ENCODE measurements around the gene SGCA.

Gene SGCA

DNA sequence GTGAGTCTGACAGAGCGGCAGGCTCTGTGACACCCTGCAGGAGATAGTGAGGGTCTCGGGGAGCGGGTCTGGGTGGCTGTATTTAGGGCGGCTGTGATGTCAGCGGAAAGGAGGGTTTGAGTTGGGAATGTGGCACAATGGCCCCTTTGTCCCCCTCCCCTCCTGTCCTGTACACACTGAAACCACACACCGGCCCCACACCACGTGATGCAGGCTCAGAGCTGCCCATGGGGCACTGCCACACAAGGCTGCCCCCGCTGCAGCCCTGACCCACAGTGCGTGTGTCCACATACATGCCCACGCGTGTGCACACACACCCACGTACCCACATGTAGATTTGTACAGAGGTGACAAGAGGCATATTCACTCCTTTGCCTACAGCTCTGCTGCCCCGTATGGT is 15.3 kb downstream of the SGCA start:
- no peak for TF ChIP-seq RAD21 (IDR thresholded peaks at IDR 0.05; ENCODE audit: low read depth)
- TF ChIP-seq ZBTB7A (IDR thresholded peaks at IDR 0.05; ENCODE audit: low read depth) = no peak
- TF ChIP-seq YY1 (IDR thresholded peaks at IDR 0.05; ENCODE audit: low read depth) = no peak
- no peak for TF ChIP-seq CREB1 (IDR thresholded peaks at IDR 0.05; ENCODE audit: low read depth)
- TF ChIP-seq FOXM1 (IDR thresholded peaks at IDR 0.05; ENCODE audit: borderline replicate concordance, low read depth) = no peak
- no peak for TF ChIP-seq TAF1 (IDR thresholded peaks at IDR 0.05; ENCODE audit: low read depth)
- TF ChIP-seq, protein P1, sequence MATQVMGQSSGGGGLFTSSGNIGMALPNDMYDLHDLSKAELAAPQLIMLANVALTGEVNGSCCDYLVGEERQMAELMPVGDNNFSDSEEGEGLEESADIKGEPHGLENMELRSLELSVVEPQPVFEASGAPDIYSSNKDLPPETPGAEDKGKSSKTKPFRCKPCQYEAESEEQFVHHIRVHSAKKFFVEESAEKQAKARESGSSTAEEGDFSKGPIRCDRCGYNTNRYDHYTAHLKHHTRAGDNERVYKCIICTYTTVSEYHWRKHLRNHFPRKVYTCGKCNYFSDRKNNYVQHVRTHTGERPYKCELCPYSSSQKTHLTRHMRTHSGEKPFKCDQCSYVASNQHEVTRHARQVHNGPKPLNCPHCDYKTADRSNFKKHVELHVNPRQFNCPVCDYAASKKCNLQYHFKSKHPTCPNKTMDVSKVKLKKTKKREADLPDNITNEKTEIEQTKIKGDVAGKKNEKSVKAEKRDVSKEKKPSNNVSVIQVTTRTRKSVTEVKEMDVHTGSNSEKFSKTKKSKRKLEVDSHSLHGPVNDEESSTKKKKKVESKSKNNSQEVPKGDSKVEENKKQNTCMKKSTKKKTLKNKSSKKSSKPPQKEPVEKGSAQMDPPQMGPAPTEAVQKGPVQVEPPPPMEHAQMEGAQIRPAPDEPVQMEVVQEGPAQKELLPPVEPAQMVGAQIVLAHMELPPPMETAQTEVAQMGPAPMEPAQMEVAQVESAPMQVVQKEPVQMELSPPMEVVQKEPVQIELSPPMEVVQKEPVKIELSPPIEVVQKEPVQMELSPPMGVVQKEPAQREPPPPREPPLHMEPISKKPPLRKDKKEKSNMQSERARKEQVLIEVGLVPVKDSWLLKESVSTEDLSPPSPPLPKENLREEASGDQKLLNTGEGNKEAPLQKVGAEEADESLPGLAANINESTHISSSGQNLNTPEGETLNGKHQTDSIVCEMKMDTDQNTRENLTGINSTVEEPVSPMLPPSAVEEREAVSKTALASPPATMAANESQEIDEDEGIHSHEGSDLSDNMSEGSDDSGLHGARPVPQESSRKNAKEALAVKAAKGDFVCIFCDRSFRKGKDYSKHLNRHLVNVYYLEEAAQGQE (IDR thresholded peaks at IDR 0.05; ENCODE audit: low read depth) = no peak
- TF ChIP-seq TCF12 (IDR thresholded peaks at IDR 0.05; ENCODE audit: low read depth) = no peak

DNA sequence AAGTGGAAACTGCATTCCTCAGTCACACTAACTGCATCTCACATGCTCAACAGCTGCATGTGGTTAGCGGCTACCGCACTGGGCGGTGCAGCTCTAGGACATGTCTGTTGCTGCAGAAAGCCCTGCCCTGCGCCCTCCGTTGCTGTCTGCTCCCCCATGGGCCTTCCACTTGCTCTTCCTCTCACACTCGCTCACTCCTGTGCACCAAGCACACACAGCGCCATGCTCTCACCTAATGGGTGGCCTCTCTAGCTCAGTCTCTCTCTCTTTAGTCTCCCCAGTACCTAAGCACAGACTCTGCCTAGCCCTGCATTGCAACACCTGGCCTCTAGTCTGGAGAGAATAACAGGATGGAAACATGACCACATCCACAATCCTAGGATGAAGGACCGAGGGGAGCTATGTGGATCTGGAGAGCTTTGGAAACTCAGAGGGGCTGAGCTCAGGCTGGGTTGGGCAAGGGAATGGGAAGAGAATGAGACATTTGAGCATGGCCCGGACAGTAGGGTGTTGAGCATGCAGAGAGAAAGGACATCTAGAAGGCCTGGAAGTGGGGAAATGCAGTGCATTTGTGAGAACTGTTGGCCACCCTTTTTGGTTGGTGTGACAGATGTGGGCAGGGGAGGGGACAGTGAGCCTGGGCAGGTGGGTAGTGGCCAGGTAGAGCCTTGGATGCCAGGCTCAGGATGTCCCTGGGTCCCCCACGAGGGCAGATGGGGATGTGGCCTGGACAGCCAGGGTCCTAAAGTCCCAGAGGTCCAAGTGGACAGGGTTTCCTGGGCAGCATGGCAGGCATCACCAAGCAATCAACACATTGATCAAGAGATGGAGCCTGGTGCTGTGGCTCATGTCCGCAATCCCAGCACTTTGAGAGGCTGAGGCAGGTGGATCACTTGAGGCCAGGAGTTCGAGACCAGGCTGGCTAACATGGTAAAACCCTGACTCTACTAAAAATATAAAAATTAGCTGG is 16.1 kb downstream of the SGCA start:
- TF ChIP-seq CEBPB (IDR thresholded peaks at IDR 0.05) = no peak

DNA sequence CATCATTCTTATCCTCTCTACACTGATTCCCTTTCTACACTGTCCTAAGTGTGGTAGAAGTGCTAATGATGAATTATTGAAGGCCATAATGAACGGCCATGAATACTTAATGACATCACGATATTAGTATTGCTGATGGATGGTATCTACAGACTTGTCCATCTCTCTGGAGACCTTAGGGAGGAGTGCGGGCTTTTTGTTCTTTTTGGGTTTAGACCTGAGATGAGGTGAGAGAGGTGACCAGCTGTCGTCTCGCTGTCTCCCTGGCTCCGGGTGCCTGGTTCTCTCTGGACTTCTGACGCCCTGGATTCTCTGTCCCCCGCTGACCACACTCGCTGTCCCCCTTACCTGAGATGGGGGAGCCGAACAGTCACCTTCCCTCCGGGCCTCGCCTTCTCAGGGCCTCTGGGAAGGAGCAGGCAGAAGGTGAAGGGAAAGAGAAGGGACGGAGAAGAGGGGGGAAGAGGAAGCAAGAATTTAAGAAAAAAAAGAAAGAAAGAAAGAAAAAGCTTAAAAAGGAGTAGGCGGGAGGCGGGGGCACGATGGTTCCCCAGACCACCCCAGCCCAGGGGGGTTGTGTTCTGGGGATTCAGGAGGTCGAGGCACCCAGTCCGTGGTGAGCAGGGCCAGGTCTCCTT is 17.1 kb downstream of the SGCA start:
- TF ChIP-seq YY1 (IDR thresholded peaks at IDR 0.05; ENCODE audit: low read depth) (no peak), TCF12 (IDR thresholded peaks at IDR 0.05; ENCODE audit: low read depth) (no peak), TAF1 (IDR thresholded peaks at IDR 0.05; ENCODE audit: low read depth) (no peak), RAD21 (IDR thresholded peaks at IDR 0.05; ENCODE audit: low read depth) (no peak), FOXM1 (IDR thresholded peaks at IDR 0.05; ENCODE audit: borderline replicate concordance, low read depth) (no peak), CEBPB (IDR thresholded peaks at IDR 0.05) (no peak), EP300 (IDR thresholded peaks at IDR 0.05; ENCODE audit: borderline replicate concordance) (no peak), EGR1 (IDR thresholded peaks at IDR 0.05) (no peak), TEAD4 (IDR thresholded peaks at IDR 0.05) (no peak), CREB1 (IDR thresholded peaks at IDR 0.05; ENCODE audit: low read depth) (no peak), ZBTB7A (IDR thresholded peaks at IDR 0.05; ENCODE audit: low read depth) (no peak), NFIC (IDR thresholded peaks at IDR 0.05) (no peak)
- TF ChIP-seq, protein P1 (IDR thresholded peaks at IDR 0.05; ENCODE audit: low read depth) = no peak
- TF ChIP-seq, protein P2, sequence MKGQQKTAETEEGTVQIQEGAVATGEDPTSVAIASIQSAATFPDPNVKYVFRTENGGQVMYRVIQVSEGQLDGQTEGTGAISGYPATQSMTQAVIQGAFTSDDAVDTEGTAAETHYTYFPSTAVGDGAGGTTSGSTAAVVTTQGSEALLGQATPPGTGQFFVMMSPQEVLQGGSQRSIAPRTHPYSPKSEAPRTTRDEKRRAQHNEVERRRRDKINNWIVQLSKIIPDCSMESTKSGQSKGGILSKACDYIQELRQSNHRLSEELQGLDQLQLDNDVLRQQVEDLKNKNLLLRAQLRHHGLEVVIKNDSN (IDR thresholded peaks at IDR 0.05) = no peak
- TF ChIP-seq, protein P3, sequence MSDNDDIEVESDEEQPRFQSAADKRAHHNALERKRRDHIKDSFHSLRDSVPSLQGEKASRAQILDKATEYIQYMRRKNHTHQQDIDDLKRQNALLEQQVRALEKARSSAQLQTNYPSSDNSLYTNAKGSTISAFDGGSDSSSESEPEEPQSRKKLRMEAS (IDR thresholded peaks at IDR 0.05) = no peak

DNA sequence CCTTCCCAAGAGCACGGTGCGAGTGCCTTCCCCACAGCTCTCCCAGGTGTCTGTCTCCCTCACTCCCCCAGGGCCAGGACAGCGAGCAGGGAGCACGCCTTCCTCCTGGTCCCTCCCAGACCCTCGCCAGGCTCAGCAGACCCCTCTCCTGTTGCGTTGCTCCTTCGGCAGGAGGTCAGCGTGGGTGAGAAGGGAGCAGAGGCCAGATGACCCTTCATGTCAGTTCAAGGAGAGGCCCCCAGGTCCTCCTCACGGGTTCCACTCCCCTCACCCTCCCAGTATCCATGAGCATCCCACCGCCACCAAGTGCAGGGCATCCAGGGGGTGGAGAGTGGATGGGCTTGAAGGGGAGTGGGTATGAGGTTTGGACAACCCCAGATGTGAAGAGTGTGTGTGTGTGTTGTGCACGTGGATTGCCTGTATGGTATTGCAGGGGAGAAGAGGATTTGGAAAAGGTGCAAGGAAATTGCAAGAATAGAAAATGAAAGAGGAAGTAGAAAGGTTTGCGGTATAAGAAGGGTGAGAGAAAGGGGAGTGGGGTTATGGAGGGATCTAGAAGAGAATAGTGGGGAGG is 17.7 kb downstream of the SGCA start:
- TF ChIP-seq TEAD4 (IDR thresholded peaks at IDR 0.05) (no peak), RAD21 (IDR thresholded peaks at IDR 0.05; ENCODE audit: low read depth) (no peak), ZBTB7A (IDR thresholded peaks at IDR 0.05; ENCODE audit: low read depth) (0 out of 2 replicates have a peak, but pooled peaks have one; percentile 33)

DNA sequence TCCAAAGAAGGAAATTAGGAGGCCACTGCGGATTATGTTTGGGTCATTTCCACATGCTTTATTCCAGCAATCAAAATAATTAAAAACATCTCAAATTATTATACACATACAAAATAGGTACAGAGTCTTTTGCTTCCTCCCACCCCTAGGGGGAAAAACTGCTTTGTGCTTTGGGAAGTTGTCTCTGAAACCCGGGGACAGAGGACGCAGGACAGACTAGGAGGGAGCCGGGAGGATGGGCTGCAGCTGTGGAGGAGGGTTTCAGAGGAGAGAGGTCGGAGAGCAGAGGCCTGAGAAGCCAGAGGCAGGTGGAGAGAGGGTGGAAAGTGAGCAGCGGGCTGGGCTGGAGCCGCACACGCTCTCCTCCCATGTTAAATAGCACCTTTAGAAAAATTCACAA is 18.3 kb downstream of the SGCA start:
- TF ChIP-seq, protein P1 (IDR thresholded peaks at IDR 0.05; ENCODE audit: low read depth) = no peak
- TF ChIP-seq, protein P3 (IDR thresholded peaks at IDR 0.05) = no peak
- TF ChIP-seq EGR1 (IDR thresholded peaks at IDR 0.05) (no peak), TCF12 (IDR thresholded peaks at IDR 0.05; ENCODE audit: low read depth) (no peak), RAD21 (IDR thresholded peaks at IDR 0.05; ENCODE audit: low read depth) (no peak), CREB1 (IDR thresholded peaks at IDR 0.05; ENCODE audit: low read depth) (no peak), NFIC (IDR thresholded peaks at IDR 0.05) (no peak), CEBPB (IDR thresholded peaks at IDR 0.05) (no peak), TEAD4 (IDR thresholded peaks at IDR 0.05) (no peak)
- TF ChIP-seq, protein P2 (IDR thresholded peaks at IDR 0.05) = no peak
